Measurements from ENCODE around the gene CNKSR1.
A peak's percentile ranks its signal among the peaks of the same experiment; 100 is the strongest.

Gene CNKSR1

GRCh38 chr1:26188477-26188876 is 11.2 kb downstream of the CNKSR1 start:
- H3K27me3 ChIP-seq (ENCODE audit: control insufficient read depth, insufficient read depth, low read length) = no peaks in the 10 kb centered on the region
- H3K9me3 ChIP-seq (ENCODE audit: control insufficient read depth, insufficient read depth, low read length) = no peaks in the 10 kb centered on the region
- DNase-seq (ENCODE audit: low read depth, low spot score) = no peak
- H3K4me1 ChIP-seq (ENCODE audit: control insufficient read depth, insufficient read depth, low read length) = peaks cover 2% of the 10 kb centered on the region; the same call in 1 of the 2 replicates
- H3K4me3 ChIP-seq (ENCODE audit: low read length) = no peak overlapping the region
- WGBS (ENCODE audit: insufficient coverage, insufficient read length) = no CpG with 5 or more reads among the region's 8 CpGs
- no peak overlapping the region for H3K27ac ChIP-seq (ENCODE audit: low read length)
- H3K36me3 ChIP-seq (ENCODE audit: control insufficient read depth, insufficient read depth, low read length) = no peaks in the 10 kb centered on the region; the same call in 1 of the 2 replicates

DNA sequence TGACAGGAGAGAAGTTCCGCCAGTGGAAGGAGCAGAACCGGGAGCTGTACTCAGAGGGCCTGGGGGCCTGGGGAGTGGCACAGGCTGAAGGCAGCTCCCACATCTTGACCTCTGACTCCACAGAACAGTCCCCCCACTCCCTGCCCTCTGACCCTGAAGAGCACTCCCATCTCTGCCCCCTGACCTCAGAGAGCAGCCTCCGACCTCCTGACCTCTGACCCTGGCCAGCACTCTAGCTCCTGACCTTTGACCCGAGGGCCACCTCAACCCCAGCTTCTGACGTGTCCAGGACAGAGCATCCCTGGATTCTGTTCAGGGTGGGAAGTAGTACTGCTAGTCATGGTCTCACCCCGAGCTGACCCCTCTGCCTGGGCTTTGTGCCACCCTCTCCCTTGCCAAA is 12.0 kb downstream of the CNKSR1 start:
- Histone ChIP-seq H3K27ac (ENCODE audit: low read length) (no peak overlapping the region), H3K27me3 (ENCODE audit: control insufficient read depth, insufficient read depth, low read length) (no peaks in the 10 kb centered on the region), H3K4me3 (ENCODE audit: low read length) (no peak overlapping the region), H3K9me3 (ENCODE audit: control insufficient read depth, insufficient read depth, low read length) (no peaks in the 10 kb centered on the region), H3K4me1 (ENCODE audit: control insufficient read depth, insufficient read depth, low read length) (peaks cover 2% of the 10 kb centered on the region; the same call in 1 of the 2 replicates), H3K36me3 (ENCODE audit: control insufficient read depth, insufficient read depth, low read length) (no peaks in the 10 kb centered on the region; the same call in 1 of the 2 replicates)
- no peak for DNase-seq (ENCODE audit: low read depth, low spot score)
- WGBS (ENCODE audit: insufficient coverage, insufficient read length) = no CpG with 5 or more reads among the region's 6 CpGs

DNA sequence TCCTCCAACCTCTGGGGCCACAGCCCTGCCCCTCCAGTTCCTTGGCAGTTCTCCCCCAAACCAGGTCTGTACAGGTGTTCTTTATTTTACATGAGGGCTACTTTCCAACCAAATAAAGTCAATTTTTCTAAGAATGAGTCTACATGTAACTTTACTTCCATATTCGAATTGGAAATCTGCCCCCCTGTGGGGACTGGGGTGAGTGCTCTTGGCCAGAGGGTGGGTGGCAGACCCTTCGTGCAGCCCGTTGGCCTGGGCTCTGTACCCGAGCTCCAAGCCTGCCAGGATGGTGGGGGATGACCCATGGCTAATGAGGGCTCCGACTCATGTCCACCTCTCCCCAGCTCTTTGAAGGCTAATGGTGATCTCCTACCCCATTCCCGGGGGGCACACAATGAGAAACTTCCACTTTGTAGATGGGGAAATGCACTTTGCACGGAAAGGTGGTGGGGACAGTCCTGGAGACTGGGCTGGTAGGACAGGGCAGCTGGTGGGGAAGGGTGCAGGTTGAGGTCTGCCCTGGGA is 12.5 kb downstream of the CNKSR1 start:
- WGBS (ENCODE audit: insufficient coverage, insufficient read length) = no CpG with 5 or more reads among the region's 7 CpGs
- Histone ChIP-seq H3K4me1 (ENCODE audit: control insufficient read depth, insufficient read depth, low read length) (peaks cover 2% of the 10 kb centered on the region; the same call in 1 of the 2 replicates), H3K27ac (ENCODE audit: low read length) (no peak overlapping the region), H3K9me3 (ENCODE audit: control insufficient read depth, insufficient read depth, low read length) (no peaks in the 10 kb centered on the region), H3K27me3 (ENCODE audit: control insufficient read depth, insufficient read depth, low read length) (no peaks in the 10 kb centered on the region), H3K4me3 (ENCODE audit: low read length) (no peak overlapping the region), H3K36me3 (ENCODE audit: control insufficient read depth, insufficient read depth, low read length) (no peaks in the 10 kb centered on the region; the same call in 1 of the 2 replicates)
- no peak for DNase-seq (ENCODE audit: low read depth, low spot score)

DNA sequence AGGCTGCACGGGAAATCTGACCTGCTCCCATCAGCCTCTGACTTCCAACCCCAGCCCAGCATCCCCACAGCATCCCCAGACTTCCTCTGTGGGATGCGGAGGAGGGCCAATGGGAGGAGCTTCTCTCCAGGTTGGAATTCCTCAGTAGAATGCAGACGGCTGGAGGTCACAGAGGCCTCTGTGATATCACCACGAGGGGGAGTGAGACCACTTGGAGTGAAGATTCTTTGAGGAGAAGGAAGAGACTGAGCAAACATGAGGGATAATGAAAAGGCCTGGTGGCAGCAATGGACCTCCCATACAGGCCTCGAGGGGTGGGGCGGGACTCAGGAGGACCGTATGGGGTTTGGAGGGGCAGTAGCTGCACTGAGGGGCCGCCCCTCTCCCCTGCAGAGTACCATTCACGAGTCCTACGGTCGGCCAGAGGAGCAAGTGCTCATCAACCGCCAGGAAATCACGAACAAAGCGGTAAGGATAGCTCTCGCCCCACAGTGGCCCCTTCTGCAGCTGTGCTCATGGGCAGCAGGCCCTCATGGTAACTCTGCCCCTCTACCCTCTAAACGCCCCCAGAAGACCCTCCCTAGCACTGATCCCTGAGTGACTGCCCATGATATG is 13.2 kb downstream of the CNKSR1 start, which contains the start of gene CATSPER4:
Gene CATSPER4 (plus strand): TSS at position 230 of the 615 bp plus-strand sequence. CDS start 26 bp downstream, at position 256.
- WGBS (ENCODE audit: insufficient coverage, insufficient read length) = no CpG with 5 or more reads among the region's 16 CpGs
- no peak within 1 kb of the TSS for H3K27ac ChIP-seq (ENCODE audit: low read length)
- no peaks in the 10 kb centered on the region for H3K9me3 ChIP-seq (ENCODE audit: control insufficient read depth, insufficient read depth, low read length)
- no peaks in the 10 kb centered on the region; the same call in 1 of the 2 replicates for H3K36me3 ChIP-seq (ENCODE audit: control insufficient read depth, insufficient read depth, low read length)
- DNase-seq (ENCODE audit: low read depth, low spot score) = peak; percentile 84
- peaks cover 2% of the 10 kb centered on the region; the same call in 1 of the 2 replicates for H3K4me1 ChIP-seq (ENCODE audit: control insufficient read depth, insufficient read depth, low read length)
- no peaks in the 10 kb centered on the region for H3K27me3 ChIP-seq (ENCODE audit: control insufficient read depth, insufficient read depth, low read length)
- no peak within 1 kb of the TSS for H3K4me3 ChIP-seq (ENCODE audit: low read length)

DNA sequence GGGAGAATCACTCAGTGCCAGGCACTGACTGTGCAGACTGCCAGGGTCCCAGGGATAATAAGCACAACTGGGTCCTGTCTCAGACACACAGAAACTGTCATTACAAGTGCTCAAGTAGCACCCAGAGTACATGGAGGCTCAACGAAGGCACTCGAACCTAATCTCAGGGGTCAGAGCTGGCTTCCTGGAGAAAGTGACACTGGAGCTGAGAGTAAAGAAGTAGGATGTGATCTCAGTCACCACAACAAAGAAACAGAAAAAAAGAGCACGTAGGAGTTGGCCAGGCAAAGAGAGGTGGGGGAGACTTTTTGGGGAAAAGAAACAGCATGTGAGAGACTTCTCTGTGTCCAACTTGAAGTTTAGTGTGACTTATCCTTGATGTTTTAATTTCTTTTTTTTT is 14.4 kb downstream of the CNKSR1 start:
- WGBS (ENCODE audit: insufficient coverage, insufficient read length) = no CpG with 5 or more reads among the region's 3 CpGs
- H3K36me3 ChIP-seq (ENCODE audit: control insufficient read depth, insufficient read depth, low read length) = no peaks in the 10 kb centered on the region; the same call in 1 of the 2 replicates
- no peaks in the 10 kb centered on the region for H3K27me3 ChIP-seq (ENCODE audit: control insufficient read depth, insufficient read depth, low read length)
- DNase-seq (ENCODE audit: low read depth, low spot score) = no peak
- H3K27ac ChIP-seq (ENCODE audit: low read length) = no peak overlapping the region
- H3K9me3 ChIP-seq (ENCODE audit: control insufficient read depth, insufficient read depth, low read length) = no peaks in the 10 kb centered on the region
- peaks cover 2% of the 10 kb centered on the region; the same call in 1 of the 2 replicates for H3K4me1 ChIP-seq (ENCODE audit: control insufficient read depth, insufficient read depth, low read length)
- H3K4me3 ChIP-seq (ENCODE audit: low read length) = no peak overlapping the region

- Histone ChIP-seq H3K36me3 (ENCODE audit: control insufficient read depth, insufficient read depth, low read length) (no peaks in the 10 kb centered on the region), H3K27me3 (ENCODE audit: control insufficient read depth, insufficient read depth, low read length) (no peaks in the 10 kb centered on the region), H3K4me1 (ENCODE audit: control insufficient read depth, insufficient read depth, low read length) (no peaks in the 10 kb centered on the region), H3K27ac (ENCODE audit: low read length) (no peak overlapping the region), H3K9me3 (ENCODE audit: control insufficient read depth, insufficient read depth, low read length) (no peaks in the 10 kb centered on the region), H3K4me3 (ENCODE audit: low read length) (no peak overlapping the region)
- WGBS (ENCODE audit: insufficient coverage, insufficient read length) = 100% methylated on average over 2 of the region's 3 CpGs
- no peak for DNase-seq (ENCODE audit: low read depth, low spot score)
Observed at GRCh38 chr1:26195805-26196204, 18.5 kb downstream of the CNKSR1 start.

DNA sequence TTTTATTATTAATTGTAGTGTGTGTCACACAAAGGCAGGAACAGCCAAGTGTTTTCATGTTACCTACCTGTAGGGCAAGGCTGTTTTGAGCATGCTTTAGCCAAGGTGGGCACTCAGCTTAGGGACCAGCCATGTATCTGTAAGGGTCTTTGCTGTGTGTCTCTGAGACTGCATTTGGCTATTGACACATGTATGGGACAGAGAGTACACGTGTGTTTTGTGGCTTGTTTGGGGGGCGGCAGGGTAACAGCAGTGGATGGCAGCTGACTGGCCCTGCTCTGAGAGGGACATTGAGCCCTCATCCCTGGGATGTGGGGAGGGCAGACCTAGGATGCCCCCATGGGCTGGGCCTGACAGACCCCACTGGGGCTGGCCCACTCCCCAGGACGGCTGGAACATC is 20.0 kb downstream of the CNKSR1 start:
- Histone ChIP-seq H3K27ac (ENCODE audit: low read length) (no peak overlapping the region), H3K27me3 (ENCODE audit: control insufficient read depth, insufficient read depth, low read length) (no peaks in the 10 kb centered on the region), H3K4me1 (ENCODE audit: control insufficient read depth, insufficient read depth, low read length) (no peaks in the 10 kb centered on the region), H3K36me3 (ENCODE audit: control insufficient read depth, insufficient read depth, low read length) (no peaks in the 10 kb centered on the region), H3K4me3 (ENCODE audit: low read length) (no peak overlapping the region), H3K9me3 (ENCODE audit: control insufficient read depth, insufficient read depth, low read length) (no peaks in the 10 kb centered on the region)
- WGBS (ENCODE audit: insufficient coverage, insufficient read length) = no CpG with 5 or more reads among the region's 3 CpGs
- DNase-seq (ENCODE audit: low read depth, low spot score) = no peak

GRCh38 chr1:26197813-26198212 is 20.5 kb downstream of the CNKSR1 start:
- Histone ChIP-seq H3K9me3 (ENCODE audit: control insufficient read depth, insufficient read depth, low read length) (no peaks in the 10 kb centered on the region), H3K27ac (ENCODE audit: low read length) (no peak overlapping the region), H3K4me1 (ENCODE audit: control insufficient read depth, insufficient read depth, low read length) (no peaks in the 10 kb centered on the region), H3K4me3 (ENCODE audit: low read length) (no peak overlapping the region), H3K27me3 (ENCODE audit: control insufficient read depth, insufficient read depth, low read length) (no peaks in the 10 kb centered on the region), H3K36me3 (ENCODE audit: control insufficient read depth, insufficient read depth, low read length) (no peaks in the 10 kb centered on the region)
- WGBS (ENCODE audit: insufficient coverage, insufficient read length) = no CpG with 5 or more reads among the region's 11 CpGs
- no peak for DNase-seq (ENCODE audit: low read depth, low spot score)

- Histone ChIP-seq H3K27me3 (ENCODE audit: control insufficient read depth, insufficient read depth, low read length) (no peaks in the 10 kb centered on the region), H3K4me3 (ENCODE audit: low read length) (no peak overlapping the region), H3K9me3 (ENCODE audit: control insufficient read depth, insufficient read depth, low read length) (no peaks in the 10 kb centered on the region), H3K36me3 (ENCODE audit: control insufficient read depth, insufficient read depth, low read length) (no peaks in the 10 kb centered on the region), H3K4me1 (ENCODE audit: control insufficient read depth, insufficient read depth, low read length) (peaks cover 3% of the 10 kb centered on the region; the same call in 1 of the 2 replicates), H3K27ac (ENCODE audit: low read length) (no peak overlapping the region)
- DNase-seq (ENCODE audit: low read depth, low spot score) = no peak
- WGBS (ENCODE audit: insufficient coverage, insufficient read length) = no CpG with 5 or more reads among the region's 5 CpGs
Observed at GRCh38 chr1:26200413-26200812, 23.1 kb downstream of the CNKSR1 start.

DNA sequence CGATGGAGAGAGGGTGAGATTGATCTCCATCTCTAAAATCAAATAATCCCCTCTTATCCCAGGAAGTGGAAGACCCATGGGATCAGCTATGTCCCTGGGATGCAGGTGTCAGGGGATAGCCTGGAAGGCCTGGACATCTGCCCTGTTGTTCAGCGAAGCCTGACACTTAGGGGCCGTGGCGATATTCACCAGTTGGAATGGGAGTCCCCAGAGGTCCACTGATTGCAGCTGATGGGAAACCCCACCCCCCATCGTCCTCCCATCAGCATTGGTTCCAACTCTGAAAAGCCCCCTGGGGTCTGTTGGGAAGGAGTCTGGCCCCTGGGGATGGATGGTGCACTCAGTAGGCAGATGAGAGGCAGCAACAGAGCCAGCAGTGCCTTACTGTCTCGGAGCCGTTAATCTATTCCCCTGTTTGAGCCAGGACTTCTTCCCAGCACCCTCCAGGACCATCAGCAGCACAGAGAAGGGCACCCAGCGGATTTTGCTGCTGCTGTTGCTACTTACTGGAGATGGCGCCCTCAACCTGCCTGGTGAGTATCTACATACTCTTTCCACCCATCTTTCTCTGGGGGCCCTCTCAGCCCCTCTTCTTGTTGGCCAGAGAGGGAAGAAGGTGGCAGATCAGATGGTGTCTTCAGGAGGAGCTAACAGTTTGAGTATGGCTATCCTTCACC is 26.5 kb downstream of the CNKSR1 start:
- no peak overlapping the region for H3K4me3 ChIP-seq (ENCODE audit: low read length)
- WGBS (ENCODE audit: insufficient coverage, insufficient read length) = no CpG with 5 or more reads among the region's 9 CpGs
- no peaks in the 10 kb centered on the region for H3K27me3 ChIP-seq (ENCODE audit: control insufficient read depth, insufficient read depth, low read length)
- DNase-seq (ENCODE audit: low read depth, low spot score) = no peak
- H3K36me3 ChIP-seq (ENCODE audit: control insufficient read depth, insufficient read depth, low read length) = no peaks in the 10 kb centered on the region
- H3K4me1 ChIP-seq (ENCODE audit: control insufficient read depth, insufficient read depth, low read length) = peaks cover 3% of the 10 kb centered on the region; the same call in 1 of the 2 replicates
- no peaks in the 10 kb centered on the region for H3K9me3 ChIP-seq (ENCODE audit: control insufficient read depth, insufficient read depth, low read length)
- no peak overlapping the region for H3K27ac ChIP-seq (ENCODE audit: low read length)

Measured in iPS DF 6.9 (cell line).